Measurements from ENCODE around the gene ACOT13.

DNA sequence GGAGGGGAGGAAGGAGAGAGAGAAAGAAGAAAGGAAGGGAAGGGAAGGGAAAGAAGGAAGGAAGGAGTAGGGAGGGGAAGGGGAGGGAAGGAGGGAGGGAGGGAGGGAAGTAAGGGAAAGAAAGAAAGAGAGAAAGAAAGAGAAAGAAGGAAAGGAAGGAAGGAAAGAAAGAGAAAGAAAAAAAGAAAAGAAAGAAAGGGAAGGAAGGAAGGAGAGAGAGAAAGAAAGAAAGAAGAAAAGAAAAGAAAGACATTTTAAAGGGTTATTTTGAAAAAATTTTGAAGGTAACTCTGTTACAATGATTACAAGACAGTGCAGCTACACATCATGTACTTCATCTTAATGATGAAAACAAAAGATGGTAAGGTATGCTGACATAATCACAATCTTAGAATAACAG lies 24.8 kb upstream of the ACOT13 start:
- TF ChIP-seq, protein P1, sequence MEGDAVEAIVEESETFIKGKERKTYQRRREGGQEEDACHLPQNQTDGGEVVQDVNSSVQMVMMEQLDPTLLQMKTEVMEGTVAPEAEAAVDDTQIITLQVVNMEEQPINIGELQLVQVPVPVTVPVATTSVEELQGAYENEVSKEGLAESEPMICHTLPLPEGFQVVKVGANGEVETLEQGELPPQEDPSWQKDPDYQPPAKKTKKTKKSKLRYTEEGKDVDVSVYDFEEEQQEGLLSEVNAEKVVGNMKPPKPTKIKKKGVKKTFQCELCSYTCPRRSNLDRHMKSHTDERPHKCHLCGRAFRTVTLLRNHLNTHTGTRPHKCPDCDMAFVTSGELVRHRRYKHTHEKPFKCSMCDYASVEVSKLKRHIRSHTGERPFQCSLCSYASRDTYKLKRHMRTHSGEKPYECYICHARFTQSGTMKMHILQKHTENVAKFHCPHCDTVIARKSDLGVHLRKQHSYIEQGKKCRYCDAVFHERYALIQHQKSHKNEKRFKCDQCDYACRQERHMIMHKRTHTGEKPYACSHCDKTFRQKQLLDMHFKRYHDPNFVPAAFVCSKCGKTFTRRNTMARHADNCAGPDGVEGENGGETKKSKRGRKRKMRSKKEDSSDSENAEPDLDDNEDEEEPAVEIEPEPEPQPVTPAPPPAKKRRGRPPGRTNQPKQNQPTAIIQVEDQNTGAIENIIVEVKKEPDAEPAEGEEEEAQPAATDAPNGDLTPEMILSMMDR (conservative IDR thresholded peaks at IDR 0.05), result no peak
- no peak for TF ChIP-seq ZFX (IDR thresholded peaks at IDR 0.05)

Data from C4-2B (cell line).